GM21717 (cell line): ENCODE data around the gene EPHB1.

Experiments used
- ATAC-seq: cut with Tn5 transposase; IDR thresholded peaks from one replicate; pipeline ENCODE4 v1.9.1; 2021; ENCODE audit warnings: mild to moderate bottlenecking, moderate library complexity; ENCODE audit not compliant: unreplicated experiment

Gene EPHB1

DNA sequence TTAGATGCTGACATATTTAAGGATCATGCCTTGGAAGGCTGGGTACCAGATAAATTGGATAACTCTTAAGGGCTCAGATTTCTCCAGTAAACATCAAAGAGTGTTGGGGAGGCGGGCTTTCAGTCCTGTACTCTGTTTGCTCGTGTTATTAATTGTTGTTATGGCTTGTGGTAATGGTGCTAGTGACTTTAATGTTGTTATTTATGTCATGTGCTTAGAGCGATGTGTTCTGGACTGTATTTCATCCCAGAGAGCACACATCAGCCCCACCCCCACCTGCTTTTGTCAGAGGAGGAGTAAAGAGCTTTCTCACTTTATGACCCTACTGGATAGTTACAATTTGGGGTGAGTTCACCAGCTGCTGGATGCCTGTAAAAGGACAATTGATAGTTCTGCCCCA, 386.3 kb downstream of the EPHB1 start:
- no peak for ATAC-seq

DNA sequence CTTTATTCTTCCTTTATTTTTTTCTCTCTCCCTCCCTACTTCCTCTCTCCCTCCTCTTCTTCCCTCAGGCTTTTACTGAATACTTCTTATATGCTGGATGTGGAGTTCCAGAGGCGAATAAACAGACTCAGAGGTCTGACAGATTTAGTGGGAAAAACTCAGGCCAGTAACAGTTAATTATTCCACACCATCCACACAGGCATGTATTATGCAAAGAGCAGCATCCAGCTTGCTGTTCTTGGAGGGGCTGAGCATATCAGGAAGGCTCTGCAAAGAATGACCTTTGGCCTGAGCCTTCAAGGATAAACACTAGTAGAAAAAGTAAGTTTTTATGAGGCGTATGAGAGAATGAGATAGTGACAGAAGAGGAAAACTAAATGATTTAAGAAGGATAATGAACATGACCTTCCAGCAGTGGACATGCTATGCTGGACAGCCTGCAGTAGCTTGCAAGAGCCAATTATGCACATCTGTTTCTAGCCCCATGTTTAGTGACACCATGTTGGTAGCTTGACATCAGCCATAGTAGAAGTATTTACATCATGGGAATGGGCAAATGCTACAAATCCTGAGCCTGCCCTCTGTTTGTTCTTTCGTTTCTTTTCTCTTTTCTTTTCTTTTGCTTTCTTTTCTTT, 387.4 kb downstream of the EPHB1 start:
- no peak for ATAC-seq

DNA sequence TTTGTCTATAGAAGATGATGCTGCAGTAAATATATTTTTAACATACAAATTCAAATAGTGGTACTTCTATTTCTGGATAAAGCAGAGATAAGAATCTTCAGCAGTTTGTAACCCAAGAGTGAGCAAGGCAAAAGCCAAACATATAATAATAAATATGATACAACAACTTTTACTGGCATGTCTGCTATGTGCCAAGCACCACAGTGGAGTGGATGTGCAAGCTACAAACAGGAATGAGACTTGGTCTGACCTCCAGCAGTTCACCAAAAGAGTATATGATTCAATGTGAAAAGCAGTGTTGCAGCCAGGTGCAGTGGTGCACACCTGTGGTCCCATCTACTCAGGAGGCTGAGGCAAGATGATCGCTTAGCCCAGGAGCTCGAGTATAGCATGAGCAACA, 395.6 kb downstream of the EPHB1 start:
- no peak for ATAC-seq

DNA sequence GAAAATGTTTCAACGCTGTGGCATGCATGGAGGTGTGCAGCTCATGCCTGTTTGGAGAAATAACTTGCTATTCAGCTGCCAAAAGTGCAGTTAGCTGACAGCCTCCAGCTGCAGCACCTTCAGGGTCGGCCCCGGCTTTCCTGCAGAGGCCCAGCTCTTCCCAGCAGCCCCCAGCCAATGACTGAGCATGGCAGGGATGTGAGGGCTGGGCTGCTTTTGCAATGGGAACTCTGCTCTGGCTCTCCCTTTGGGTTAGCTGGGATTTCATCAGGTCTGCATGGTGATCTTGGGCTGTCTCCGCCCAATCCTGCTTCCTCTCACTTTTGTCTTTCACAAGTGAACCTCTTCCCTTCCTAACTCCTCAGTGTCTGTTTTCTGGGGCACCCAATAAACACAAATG, 396.6 kb downstream of the EPHB1 start:
- ATAC-seq, result no peak

DNA sequence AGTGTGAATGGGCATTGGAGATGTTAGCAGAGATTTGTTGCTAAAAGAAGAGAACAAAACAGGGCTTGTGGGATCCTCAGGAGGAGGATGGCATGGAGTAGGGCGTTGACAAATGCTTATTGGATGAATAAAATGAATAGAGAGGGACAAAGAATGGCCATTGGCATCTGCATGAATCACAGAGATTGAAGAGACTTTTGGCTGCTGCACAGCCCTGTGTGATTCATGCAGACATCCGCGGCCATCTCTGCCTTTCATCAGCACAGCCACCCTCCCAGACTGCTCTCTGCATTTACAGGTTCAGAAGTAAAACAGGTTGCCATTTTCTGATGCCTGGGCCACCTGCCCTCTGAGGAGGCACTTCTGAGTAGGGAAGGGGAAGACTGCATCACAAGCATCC, 397.9 kb downstream of the EPHB1 start:
- no peak for ATAC-seq

DNA sequence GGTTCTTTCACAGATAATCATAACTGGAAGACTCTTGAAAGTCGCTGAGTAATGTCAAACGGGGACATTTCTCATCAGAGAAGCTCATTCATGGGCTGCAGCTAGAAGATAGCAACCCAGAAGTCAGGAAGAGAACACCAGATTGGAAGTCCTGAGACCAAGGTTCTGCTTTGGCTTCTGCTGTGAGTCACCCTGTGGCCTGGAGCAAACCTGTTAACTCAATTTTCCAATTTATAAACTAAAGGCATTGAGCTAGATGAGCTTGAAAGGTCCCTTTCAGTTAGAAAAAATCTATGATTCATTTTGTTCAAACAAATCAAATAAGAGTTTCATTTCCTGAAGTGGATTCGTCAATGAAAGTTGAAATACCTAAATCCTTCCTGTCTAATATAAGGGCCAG, 402.2 kb downstream of the EPHB1 start:
- peak; percentile 82 for ATAC-seq

DNA sequence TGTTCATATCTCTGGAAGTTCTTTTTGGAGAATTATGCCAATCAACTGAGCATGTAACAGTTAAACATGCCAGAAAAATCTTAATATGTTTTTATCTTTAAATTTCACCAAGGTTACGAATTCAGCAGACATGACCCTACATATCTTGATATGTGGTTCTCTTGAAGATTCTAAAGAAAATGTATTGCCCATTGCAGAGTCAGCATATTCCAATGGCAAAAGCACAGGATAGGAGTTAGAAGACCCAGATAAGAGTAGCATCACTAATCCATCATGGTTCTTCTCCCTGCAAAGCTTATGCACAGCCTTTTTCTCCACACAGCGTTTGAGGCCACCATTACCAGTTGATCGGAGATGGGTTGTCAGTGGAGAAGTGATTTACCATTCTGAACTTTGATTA, 402.8 kb downstream of the EPHB1 start:
- ATAC-seq, result no peak

DNA sequence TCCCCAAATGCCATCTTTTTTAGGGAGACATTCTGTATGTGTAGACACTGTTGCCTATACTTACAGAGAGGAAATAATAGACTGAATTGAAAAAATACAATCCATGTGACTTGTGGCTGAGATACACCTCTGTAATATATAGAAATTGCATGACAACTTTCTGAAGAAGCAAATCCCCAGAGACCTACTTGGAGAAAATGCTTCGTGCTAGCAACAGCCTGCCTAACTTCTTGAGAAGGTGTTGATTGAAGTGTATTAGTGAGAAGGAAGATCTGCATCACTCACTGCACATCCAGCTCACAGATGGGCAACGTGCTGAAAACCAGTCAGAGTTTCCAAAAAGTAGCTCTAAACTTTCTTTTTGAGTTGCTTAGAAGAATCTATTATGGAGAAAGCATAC, 404.1 kb downstream of the EPHB1 start:
- no peak for ATAC-seq

DNA sequence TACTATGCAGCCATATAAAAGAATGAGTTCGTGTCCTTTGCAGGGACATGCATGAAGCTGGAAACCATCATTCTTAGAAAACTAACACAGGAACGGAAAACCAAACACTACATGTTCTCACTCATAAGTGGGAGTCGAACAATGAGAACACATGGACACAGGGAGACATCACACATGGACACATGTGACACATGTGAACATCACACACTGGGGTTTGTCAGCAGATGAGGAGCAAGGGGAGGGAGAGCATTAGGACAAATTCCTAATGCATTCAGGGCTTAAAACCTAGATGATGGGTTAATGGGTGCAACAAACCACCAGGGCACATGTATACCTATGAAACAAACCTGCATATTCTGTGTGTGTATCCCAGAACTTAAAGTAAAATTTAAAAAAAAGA, 408.0 kb downstream of the EPHB1 start:
- ATAC-seq, result no peak

DNA sequence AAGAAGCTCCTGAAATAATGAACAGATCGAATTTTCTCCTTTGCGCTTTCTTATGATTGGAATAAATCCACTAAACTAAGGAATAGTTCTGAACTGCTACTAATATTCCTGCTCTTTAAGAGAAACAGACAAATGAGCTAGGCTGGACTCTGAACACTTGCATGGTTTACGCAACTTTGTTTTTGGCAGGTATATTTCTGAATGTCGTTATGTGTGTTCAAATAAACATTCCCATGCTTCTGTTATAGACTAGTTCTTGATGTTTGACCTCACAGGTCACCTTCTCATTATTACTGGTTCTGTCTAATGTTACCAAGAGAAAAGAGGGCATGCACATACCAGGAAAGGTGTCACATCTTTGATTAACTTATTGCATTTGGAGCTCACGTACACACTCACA, 418.2 kb downstream of the EPHB1 start:
- ATAC-seq, result no peak

DNA sequence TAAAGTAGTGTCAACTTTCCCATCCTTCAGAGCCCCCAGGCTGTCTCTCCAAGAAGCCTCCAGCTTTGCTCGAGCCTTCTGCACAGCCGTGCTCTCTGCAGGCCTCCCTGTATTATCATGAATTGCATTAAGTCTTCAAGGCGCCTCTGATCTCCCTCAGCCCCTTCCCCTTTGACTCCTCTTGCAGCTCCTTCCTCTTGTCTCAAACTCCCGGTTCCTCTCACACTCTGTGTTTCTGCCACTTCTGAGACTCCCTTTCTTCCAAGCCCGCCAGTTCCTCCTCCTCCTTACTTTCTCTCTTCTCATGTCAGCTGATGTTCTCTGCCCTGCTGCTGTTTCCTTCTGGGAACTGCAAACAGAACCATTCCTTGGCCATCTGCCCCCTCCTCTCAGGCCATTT, 418.8 kb downstream of the EPHB1 start:
- ATAC-seq, result no peak

DNA sequence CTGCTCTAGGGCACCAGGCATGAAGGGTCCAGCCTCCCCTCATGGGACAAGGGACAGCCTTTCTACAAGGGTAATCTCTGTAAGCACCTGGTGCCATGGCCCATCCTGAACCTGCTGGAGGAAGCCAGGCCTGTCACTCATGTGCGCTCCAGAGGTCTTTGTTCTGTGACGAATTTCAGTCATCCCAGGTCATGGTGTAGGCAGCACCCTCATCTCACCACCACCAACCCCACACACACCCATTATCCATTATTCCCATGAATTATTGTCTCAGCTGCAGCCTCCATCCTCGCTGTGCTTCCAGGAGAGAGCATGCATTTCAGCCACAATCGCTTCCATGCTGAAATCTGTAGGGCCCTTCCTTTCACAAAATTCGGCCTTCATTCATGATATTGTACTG, 419.3 kb downstream of the EPHB1 start:
- ATAC-seq, result no peak

DNA sequence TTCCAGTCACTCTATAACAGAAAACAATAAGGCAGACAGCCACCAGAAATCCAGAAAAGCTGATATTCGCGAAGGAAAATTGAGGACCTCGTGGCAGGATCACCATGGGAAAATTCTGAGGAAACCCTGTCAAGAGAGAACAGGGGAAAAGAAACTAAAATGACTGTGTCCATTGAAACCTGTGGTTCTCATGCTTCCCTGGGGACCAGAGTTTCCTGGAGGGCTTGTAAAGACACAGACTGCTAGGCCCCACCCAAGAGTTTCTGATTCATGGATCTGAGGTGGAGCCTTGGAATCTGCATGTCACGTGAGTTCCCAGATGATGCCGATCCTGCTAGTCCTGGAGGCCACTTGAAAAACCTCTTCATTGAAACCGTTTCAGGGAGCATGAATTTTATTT, 420.5 kb downstream of the EPHB1 start:
- ATAC-seq, result no peak

DNA sequence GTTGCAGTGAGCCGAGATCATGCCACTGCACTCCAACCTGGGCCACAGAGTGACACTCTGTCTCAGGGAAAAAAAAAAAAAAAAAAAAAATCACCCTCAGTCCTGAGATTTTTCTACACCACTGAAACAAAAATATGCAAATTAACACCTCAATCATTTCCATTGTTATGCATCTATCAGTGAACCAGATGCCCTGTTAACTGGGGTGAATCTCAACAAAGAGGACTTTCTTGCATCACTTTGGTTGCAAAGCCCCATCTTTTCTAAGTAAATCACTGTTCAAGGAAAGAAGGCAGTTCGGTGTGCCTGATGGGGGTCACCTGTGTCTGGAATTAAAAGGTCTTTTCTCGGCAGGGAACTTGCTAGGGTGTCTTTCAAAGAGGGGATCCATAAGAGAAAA, 421.6 kb downstream of the EPHB1 start:
- no peak for ATAC-seq

DNA sequence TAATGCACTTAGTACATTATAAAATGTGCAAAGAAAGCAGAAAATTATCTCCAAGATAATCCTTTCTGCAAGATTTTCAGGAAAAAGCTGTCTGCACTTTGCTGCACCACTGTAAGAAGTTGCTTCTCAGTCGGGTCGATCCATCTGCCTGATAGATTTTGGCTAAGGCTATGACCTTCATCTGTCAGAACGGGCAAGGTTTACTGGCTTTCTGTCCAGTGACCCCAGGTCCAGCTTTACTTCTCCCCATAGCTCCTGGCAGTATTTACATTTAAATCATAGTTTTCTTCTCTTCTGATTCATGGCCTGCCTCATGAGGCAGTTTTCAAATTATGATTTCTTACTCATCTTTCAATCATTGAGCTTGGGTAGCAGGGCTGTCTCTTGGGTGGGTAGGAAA, 422.7 kb downstream of the EPHB1 start:
- ATAC-seq, result no peak

DNA sequence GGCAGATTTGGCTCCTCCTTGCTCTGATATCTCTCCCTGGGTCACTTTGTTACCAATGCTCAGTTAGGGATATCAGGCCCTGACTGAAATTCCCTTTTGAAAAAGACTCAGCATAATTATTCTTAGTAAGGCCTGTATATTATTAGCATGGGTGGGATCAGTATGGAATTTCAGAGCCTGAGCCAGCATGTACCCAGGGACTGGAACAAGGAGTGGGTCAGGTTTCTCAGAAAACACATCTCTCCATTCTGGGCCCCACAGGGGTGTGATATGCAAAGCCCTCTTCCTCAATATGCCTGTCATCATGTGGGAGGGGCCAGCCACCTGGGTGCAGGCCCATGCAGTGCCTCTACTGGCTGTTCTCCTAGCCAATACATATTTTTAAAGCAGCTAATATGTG, 423.2 kb downstream of the EPHB1 start:
- no peak for ATAC-seq

DNA sequence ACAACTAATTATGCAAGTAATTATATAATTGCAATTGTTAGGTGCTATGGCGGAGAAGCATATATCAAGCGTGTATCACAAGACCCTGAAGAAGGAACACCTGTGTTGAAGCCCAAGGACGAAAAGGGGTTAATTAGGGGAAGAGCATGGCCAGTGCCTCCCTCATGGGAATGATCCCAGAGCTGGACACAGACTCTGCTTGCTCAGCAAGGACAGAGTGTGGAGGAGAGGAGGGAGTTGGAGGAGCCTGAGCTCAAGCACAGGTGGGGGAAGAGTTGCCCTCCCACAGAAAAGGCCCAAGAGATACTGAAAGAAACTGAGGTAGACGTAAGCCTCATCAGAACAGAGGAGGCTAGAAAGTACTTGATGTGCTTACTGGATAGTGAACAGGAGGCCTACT, 423.7 kb downstream of the EPHB1 start:
- no peak for ATAC-seq

DNA sequence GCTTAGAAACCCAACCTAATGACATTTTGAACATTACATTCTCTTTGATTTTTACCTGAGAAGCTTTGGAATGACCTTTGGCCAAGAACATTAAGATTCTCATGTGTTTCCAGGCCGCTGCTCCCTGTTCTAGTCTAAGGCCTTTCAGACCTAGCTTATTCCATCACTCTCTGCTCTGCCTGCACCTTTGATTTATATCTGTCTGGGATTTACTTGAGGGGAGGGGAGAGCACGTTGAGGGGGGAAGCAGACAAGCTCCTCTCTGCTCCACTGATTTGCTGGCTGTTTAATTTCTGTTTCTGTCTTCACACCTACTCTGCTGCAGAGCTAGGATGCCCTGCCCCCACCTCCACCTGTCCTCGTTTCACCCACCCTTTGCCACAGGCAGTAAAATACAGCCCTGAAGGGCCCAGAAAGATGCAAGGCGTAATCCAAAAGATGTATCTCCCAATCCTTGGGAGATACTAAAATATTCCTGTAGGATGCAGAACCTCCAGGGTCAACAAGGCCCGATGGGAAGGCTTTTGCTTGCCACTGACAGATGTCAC, 429.8 kb downstream of the EPHB1 start:
- ATAC-seq, result peak; percentile 60

DNA sequence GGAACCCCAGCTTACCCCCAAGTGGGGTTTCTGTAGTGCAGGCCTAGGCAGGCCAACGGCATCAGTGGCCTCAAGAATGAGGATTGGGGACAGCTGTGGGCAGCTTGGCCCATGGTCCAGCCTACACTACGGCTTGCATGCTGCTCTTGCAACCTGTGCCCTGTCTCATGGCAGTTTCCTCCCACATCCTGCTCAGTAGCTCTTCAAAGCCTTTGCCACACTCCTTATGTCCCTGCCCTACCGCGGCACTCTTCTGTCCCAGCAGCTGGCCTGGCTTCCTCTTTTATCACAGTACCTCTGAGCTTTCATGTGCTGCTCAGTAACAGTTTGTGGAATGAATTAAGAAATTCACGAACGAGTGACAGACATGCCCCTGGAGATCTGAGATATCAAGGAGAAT, 431.0 kb downstream of the EPHB1 start:
- peak; percentile 79 for ATAC-seq

DNA sequence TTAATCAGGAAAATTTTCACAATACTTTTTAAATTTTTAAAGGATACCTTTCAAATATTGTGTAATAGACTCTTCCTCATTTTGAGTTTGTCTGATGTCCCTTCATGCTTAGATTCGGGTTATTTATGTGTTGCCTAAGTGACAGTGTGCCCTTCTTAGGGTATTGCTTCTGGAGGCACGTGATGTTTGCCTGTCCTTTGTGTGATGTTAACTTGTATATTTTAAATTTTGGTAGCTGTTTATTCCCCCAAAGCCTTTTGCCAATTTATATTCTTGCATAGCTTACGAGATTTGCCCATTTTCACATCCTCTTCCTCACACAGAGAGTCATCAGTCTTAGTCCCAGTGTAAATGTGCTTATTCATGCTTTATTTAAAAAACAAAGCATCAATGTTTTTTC, 433.1 kb downstream of the EPHB1 start:
- no peak for ATAC-seq

DNA sequence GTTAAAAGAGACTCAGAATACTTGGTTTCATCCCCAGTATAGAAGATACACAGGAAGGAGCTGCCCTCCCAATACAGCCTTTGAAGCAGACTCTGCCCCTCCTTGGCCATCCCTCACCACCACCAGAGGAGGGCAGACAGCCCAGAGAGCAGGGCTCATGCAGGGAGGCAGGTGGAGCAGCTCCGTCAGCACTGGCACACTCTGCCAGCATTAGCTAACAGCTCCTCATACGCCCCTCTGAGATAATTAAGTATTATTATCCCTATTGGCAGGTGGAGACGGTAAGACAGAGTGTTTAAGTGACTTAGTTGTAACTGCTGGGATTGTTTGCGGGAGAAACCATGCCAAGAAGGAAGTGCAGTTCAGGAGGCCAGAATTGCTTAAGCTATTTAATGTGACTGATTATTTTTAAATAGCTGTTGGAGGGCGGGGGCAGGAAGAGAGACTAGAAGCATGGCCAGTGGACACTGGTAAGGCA, 434.0 kb downstream of the EPHB1 start:
- no peak for ATAC-seq

DNA sequence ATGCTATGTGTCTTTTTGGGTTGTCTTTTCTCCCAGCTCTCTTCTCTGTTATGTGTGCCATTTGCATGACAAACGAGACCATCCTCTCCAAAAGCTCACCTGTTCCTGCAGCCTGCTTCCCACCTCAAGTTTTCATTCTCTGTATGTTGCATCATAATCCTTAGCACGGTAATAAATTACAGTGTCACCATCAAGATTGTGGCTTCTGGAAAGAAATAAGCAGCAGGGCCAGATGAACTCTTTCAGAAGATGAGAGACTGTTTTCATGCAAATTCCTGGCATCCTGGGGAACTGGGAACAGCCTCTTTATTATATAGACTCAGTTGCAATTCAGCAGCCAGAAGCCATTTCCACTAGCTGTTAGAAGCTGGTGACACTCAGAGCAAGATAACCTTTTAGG, 436.7 kb downstream of the EPHB1 start:
- ATAC-seq, result no peak

DNA sequence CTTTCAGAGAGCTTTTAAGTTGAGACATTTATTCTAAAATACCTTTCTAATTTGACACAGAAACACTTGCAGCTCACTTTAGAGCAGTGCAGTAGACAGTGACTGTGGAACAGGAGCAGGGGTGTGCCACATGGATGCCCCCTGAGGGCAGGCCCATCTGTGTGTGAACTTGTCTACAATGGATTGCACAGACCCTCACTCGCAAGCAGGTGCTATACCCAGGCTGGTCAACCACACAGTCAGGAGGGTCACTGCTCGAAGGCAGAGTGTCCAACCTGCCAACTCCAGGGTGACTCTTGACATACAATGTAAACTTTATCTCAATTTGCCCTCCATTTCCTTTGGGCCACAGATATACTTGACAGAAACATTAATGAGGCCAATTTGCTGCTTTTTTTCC, 437.2 kb downstream of the EPHB1 start:
- ATAC-seq, result no peak
